Stimulated activated CD8-positive, alpha-beta memory T cell treated with anti-CD3 and anti-CD28 coated beads, Interleukin-2, amount 100 ng/mL, for 48 hours (primary cell): Measurements from ENCODE around the gene CDK5.

ENCODE experiments used
- DNase-seq, 2 donors: peaks; one replicate each; pipeline ENCODE4 v3.0.0-alpha.2; 2020; ENCODE audit warnings: low read depth in 2 of 2

CDK5 gene

GRCh38 chr7:151057506-151057988, at the start of gene CDK5:
Gene CDK5 (minus strand): TSS chr7:151057897. CDS start chr7:151057848, 49 bp downstream.
- no peak for DNase-seq

DNA sequence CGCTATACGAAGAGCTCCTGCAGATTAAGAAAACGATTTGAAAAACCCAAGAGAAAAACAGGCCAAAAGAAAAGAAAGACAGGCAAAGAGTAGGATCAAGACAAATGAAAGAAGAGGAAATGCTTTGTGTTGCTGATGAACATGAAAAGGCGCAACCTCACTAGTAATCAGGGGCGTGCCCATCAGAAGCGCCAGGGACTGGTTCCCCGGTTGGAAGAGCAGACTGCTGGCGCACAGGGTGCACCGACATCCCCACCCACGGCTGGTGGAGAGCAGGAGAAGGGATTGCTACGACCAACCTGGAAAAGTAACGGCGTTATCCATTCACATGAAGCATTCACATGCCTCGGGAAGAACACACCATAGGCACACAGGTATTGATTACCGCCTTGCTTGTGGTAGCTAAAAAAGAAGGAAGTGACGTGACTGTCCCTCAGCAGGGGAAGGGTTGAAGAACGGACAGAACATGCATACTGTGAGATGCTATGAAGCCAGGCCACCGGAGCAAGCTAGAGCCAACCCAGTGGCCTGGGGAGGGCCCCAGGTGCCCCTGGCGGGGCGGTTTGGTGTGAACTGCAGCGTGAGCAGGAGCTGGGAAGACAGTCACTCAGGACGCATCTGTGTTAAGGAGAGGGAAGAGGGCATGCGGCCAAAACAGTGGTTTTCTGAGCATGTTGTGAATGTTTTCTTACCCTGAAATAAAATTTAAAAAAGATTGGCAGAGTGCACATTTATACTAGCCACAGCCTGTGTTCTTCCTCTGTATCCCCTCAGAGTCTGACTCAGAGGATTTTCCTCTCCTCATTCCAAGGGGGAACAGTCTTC, 46.9 kb upstream of the CDK5 start:
- no peak for DNase-seq

GRCh38 chr7:151103973-151104372, 46.3 kb upstream of the CDK5 start:
- DNase-seq = no peak

GRCh38 chr7:151102991-151103390, 45.3 kb upstream of the CDK5 start:
- DNase-seq = no peak

- no peak for DNase-seq
These were observed 44.1 kb upstream of the CDK5 start for GRCh38 chr7:151101621-151102396.

DNA sequence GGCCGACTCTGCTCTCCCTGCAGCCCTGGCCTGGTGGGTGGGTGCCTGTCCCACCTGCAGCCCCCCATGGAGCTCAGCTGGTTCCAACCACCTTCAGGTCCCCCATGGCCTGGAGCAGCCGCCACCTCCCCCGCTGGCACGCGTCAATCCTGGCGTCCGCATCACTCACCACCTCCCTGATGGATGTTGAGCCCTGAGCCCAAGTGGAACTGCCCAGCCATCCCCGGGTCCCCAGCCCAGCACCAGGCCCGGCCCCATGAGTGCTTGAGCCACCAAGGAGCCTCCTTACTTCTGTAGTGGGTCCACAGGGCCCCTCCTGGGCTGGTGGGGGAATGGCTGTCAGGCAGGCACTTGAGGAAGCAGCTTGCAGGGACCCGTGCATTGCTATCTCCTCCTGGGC, 43.2 kb upstream of the CDK5 start:
- DNase-seq = no peak

DNA sequence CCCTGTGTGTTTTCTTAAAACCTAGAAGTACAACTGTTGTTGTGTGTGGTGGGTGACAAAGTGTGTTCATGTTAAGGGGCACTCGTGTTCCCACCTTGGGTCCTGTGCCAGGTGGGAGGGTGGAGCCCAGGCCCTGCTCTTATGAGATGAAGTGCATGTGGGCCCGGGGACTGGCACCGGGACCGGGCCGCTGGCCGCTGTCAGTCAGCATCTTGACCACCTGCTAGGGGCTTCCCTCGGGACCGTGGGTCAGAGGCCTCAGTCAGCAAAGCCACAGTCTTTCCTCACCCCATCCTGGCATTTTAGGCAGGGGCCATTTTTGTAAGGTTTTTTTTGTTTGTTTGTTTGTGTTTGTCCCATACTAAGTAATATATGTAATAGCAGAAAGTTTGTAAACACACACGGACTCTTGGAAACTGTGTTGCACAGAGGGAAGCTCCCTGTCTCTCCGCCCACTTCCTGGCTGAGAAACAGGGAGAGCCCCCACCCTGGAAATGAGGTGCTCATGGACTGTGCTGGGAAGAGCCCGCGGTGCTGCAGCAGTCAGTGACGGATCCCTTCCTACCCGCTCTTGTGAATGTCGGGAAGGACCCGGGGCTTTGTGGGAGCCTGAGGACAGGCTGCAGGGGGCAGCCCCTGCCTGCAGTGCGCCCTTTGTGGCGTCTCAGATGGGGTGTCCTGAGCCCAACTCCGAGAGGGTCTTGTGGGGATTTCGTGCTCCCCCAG, 42.0 kb upstream of the CDK5 start:
- no peak for DNase-seq

GRCh38 chr7:151095828-151096475, 38.3 kb upstream of the CDK5 start:
- DNase-seq = no peak

GRCh38 chr7:151095123-151095797, 37.6 kb upstream of the CDK5 start:
- DNase-seq = no peak

DNA sequence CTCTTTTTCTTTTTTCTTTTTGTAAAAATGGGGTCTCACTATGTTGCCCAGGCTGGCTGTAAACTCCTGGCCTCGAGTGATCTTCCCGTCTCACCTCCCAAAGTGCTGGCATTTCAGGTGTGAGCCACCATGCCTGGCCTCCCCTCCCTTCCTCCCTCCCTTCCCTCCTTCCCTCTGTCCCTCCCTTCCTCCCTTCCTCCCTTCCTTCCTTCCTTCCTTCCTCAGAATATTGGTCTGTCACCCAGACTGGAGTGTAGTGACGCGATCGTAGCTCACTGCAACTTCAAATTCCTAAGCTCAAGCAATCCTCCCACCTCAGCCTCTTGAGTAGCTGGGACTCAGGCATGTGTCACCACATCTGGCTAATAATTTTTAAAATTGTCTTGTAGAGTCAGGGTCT, 37.0 kb upstream of the CDK5 start:
- DNase-seq = no peak

GRCh38 chr7:151093748-151094147, 36.1 kb upstream of the CDK5 start:
- no peak for DNase-seq

DNA sequence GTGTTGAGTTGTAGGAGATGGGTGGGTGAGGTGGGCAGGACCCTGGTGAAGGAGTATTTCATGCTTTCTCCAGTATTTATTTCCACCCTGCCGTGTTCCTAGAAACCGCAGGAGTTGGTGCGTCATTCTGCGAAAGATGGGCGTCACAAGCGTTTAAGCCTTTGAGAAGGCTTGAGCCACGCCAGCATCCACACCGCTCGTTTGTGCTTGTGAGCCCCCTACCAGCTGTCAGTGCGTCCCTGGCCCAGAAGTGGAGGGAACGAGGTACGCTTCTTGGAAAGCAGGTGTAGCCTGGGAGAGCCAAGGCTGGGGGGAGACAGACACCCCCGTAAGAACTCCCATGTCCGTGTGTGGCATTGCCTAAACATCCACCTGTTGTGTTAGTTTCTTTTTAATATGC, 34.3 kb upstream of the CDK5 start:
- DNase-seq = no peak

- DNase-seq = no peak
These were observed 33.7 kb upstream of the CDK5 start for GRCh38 chr7:151091431-151091830.

GRCh38 chr7:151091003-151091402, 33.3 kb upstream of the CDK5 start:
- no peak for DNase-seq

DNA sequence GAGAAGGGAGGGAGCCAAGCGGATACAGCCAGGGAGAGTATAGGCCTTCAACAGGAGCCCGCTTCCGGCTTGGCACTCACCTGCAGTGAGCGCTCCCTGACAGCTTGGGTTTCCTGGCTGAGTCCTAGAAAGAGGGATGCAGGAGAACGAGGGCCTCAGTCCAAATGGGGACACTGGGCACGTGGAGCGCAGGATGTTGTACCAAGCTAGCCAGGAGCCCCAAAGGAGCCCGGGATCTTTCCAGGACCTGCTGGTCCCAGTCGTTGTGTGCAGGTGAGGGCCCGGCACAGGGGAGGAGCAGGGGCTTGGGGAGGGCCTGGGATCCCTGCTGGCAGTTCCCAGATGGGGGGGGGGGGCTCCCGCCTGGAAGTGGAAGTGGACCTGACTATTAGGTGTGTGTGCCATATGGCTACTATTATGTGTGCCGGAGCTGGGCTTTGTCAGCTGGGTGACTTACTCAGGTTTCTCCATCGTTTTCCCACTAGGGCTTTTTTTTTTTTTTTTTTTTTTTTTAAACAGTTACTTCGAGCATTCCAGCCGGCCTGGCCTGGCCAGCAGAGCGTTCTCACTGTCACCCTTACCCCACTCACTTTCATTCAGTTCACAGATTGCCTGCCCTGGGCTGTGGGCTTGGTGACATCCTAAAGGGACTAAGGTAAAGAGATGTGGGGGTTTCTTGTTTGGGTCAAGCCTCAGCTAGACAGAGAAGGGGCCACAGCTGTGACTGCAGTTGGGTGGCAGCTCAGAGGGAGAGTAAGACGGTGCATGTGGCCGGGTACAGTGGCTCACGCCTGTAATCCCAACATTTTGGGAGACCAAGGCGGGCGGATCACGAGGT, 32.4 kb upstream of the CDK5 start:
- DNase-seq = no peak

DNA sequence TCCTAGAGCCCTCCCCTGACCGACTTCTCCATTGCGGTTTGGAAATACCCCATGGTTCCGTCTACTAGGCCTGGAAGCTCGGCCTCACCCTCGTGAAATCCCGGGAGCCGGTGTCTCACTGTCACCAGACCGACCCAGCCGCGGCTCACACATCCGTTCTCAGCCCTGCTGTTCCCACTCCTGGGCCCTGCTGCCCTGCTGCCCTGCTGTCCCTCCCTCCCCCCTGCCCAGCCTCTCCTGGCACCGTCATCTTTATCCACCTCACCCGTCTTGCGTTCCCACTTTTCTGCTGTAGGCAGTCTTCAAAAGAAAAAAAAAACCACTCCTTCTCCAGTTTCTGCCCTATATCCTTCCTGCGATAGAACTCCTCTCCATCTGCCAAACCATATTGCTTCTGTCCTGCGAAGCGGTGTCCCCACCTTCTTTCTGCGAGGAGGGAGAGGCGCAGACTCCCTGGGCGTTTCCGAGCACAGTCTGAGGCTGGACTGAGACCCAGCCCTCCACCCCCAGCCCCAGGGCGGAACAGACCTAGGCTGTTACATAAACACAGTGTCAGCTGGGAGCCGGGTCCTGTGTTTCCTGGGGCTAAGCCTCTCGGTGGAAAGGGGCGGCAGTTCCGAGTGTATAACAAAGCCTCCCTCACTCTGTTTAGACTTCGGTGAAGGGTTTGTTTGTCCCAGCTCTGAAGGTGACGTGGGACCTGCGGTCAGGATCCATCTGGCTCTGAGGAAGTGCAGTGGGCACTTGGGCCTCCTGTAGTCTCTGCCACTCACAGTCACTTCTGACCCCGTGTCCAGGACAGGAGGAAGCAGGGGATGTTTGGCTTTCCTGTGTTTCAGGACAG, 31.4 kb upstream of the CDK5 start:
- no peak for DNase-seq

GRCh38 chr7:151088019-151088855, 30.5 kb upstream of the CDK5 start:
- no peak for DNase-seq

GRCh38 chr7:151087245-151088018, 29.7 kb upstream of the CDK5 start:
- no peak for DNase-seq
